ENCODE data around the gene TARS3.

DNA sequence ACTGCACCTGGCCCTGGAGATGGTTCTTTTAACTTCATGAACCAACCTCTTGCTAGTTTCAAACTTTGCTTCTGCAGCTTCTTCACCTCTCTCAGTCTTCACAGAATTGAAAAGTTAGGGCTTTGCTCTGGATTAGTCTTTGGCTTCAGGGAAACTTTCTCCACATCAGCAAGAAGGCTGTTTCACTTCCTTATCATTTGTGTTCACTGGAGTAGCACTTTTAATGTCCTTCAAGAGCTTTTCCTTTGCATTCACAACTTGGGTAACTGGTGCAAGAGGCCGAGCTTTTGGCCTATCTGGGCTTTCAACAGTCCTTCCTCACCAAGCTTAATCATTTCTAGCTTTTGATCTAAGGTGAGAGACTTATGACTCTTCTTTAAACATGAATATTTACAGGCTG lies 56.4 kb downstream of the TARS3 start:
- TF ChIP-seq POLR2A (IDR thresholded peaks at IDR 0.05; ENCODE audit: extremely low read depth, insufficient read length) = no peak
- TF ChIP-seq, protein P1, sequence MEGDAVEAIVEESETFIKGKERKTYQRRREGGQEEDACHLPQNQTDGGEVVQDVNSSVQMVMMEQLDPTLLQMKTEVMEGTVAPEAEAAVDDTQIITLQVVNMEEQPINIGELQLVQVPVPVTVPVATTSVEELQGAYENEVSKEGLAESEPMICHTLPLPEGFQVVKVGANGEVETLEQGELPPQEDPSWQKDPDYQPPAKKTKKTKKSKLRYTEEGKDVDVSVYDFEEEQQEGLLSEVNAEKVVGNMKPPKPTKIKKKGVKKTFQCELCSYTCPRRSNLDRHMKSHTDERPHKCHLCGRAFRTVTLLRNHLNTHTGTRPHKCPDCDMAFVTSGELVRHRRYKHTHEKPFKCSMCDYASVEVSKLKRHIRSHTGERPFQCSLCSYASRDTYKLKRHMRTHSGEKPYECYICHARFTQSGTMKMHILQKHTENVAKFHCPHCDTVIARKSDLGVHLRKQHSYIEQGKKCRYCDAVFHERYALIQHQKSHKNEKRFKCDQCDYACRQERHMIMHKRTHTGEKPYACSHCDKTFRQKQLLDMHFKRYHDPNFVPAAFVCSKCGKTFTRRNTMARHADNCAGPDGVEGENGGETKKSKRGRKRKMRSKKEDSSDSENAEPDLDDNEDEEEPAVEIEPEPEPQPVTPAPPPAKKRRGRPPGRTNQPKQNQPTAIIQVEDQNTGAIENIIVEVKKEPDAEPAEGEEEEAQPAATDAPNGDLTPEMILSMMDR (IDR thresholded peaks at IDR 0.05; ENCODE audit: low read depth, low read length) = no peak
- TF ChIP-seq, protein P2, sequence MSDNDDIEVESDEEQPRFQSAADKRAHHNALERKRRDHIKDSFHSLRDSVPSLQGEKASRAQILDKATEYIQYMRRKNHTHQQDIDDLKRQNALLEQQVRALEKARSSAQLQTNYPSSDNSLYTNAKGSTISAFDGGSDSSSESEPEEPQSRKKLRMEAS (IDR thresholded peaks at IDR 0.05; ENCODE audit: low read depth, low read length) = no peak

All from NB4 (cell line).